Activated CD8-positive, alpha-beta memory T cell treated with anti-CD3 and anti-CD28 coated beads for 4 hours (primary cell): Measurements from ENCODE around the gene MAGI1.

Experiments used
- DNase-seq, 2 donors: peaks; one replicate each; pipeline ENCODE4 v3.0.0-alpha.2; 2020; ENCODE audit warnings: low read depth in 2 of 2

MAGI1 gene

DNA sequence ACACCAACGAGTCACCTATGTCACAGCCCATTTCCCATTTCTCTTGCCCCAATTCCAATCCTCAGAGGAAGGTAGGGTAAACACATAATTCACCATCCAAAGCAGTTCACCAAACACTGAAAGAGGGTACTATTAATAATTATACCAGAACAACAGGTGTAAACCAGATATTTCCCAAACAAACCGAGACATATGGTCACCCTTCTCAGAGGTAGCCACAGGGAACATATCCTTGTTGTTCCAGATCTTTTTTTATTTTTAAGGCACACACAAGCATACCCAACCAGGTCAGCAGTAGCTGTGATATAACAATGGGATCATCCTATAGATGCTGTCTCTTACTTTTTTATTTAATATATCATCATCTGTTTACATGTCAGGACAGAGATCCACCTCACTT lies 24.7 kb downstream of the MAGI1 start:
- no peak for DNase-seq

DNA sequence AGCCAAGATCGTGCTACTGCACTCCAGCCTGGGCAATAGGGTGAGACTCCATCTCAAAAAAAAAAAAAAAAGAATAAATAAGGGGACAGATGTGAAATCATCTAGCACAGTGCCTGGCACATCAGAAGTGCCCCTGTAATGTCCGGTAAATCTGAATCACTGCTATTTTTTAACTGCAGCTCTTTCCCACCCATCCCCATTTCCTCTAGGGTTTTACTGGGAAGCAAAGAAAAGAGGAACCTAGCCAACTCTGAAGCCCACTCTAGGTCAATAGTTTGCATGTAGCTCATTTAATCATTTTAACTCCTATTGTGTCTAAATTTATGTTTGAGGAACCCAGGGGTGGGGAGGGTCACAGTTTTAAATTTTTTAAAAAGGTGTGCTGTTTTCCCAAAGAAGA lies 26.0 kb downstream of the MAGI1 start:
- DNase-seq = no peak

DNA sequence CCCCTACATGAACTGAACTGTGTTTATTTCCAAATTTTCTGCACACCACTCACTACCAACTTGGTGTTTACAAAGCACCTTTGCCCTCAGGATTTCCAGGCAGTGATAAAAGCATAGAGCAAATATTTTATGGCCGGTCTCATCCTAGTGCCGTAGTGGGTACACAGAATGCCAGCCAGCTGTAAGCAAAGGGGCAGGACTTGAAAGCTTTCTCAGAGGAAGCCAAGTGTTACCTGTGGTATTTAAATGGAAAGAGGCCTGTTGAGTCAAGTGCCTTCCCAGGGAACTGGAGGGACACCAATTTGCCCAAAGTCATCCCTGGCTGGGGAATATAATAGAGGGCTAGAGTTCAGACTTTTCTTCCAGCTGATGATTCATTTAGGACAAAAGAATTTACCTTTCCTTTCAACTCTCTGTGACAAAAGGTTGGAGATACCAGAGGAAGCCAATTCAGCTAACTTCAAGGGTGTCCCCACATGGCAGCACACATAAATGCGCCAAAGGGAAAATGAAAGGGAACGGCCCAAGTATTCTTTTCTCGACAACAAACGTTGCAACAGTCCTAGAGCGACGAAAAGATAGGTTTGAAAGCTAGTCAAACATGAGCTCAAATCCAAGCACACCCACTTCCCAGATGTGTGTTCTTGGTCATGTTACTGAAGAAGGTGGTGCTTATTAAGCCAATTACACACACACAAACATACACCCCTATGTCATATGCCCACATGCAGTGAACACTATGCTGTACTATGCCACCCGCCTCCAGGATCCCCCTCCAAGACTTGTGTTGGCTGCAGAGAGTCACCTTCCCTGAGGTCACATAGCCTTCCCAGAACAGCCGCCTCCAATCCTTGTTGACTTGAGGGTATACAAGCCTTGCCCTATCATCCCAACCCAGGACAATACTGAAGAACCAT lies 27.7 kb downstream of the MAGI1 start:
- DNase-seq = no peak

DNA sequence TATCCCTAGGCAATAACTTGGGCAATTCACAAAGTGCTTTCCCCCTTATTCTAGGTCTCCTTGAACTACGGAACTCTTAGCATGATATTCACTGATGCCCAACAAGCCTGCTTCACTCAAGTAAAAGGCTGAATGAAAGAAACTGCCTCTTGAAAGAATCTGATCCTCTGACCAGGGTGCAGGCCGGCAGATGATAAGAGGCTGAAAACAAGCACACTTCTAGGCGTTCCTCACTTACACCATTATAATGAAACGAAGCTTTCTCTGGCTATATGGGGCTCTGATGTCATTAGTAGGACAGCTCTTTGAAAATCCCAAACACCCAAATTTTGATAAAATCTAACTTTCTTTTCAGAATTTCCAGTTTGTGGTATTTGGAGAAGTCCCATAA lies 28.4 kb downstream of the MAGI1 start:
- no peak for DNase-seq

DNA sequence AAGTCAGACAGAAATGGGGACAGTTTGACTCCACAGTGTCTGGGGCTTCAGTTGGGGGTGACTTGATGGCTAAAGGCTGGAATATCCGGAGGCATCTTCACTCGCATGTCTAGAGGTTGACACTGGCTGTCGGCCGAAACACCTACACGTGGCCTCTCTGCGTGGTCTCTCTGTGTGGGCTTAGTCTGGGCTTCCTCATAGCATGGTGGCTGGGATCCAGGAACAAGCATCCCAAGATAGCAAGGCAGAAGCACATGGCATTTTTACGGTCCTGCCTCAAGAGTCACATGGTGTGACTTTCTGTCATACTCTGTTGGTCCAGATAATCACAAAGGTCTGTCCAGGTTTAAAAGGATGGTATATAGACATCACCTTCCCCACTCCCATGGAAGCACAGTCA lies 34.5 kb downstream of the MAGI1 start:
- DNase-seq = no peak

DNA sequence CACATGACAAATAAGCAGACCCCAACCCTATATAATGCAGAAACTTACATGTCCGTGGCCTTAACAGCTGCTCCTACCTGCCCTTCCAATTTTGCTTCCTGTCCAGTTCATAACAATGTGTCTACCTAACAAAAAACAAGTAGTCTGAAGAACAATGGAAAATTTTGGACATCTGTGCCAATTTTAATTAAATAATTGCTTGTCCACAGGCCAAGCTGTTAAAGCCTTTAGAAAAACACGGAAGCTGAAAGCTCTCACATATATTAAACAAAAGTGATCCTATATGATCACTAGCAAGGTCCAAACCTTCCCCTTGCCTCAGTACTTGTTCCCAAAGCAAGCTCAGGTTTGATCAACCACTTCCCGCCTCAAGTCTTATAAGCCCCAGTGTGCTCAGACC lies 37.1 kb downstream of the MAGI1 start:
- DNase-seq = no peak

DNA sequence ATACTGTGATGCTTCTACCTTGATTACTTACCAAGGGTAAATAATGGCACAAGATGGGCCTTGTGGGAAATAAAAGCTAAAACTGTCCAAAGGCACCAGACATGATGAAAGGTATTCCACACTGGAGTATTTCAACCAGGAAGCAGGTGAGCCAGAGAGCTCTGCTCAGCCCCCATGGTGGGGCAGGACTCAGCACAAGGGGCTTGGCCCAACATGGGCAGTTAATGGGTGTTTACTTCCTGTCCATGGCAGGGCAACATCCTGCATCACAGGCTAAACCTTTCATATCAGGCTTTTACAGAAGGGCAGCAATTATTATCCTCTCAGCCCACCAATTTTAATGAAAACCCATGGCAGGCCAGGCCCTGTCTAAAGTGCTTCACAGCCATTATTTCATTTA lies 38.2 kb downstream of the MAGI1 start:
- DNase-seq = no peak

DNA sequence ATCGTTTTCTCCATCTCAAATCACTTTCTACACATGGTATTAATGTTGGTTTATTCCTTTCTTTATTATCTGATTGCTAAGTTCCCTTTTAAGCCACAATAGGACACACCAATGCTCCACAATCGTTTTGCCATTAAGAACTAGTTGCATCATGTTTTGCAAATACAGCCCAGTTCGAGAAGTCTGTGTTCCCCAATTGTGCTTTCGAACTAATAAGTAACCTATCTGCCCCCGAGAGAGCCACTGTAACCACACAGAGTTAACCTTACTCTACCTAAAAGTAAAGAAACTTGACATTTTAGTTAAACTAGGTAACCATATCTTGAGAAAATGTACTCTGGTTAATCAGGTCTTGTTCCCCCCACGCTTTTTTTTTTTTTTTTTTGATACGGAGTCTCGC lies 39.1 kb downstream of the MAGI1 start:
- DNase-seq = no peak

DNA sequence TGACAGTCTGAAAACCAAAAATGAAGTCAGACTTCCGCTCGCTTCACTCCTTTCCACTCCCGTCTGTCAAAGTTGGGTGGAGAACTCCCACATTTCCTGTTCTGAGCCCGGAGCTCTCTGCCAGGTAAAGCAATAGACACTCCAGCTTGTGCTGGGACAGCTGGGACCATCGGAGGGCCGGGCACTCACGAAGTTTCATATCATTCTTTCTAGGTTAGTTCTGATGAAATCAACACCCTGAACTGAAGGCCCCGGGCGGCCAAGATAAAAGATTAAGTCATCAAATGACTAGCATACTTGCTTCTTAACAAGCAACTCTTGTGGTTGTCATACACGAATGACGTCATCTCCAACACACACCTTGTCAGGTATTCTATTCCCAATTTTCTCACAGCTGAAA lies 42.1 kb downstream of the MAGI1 start:
- DNase-seq = no peak

DNA sequence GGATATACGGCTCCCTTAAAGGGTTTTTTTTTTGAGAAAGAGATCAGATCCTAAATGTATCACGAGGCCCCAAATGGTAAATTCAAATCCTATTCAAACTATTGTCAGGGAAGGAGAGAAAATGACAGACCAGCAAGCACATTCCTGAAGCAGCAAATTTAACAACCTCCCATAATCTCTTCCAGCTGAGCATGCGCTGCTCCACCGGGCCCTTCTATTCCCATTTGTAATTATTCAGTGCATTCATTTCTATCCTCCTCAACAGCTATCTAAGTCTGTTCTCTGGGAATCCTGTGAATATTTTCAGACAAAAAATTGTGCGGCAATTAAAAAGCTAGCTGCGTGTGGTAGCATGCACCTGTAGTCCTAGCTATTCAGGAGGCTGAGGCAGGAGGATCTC lies 43.2 kb downstream of the MAGI1 start:
- no peak for DNase-seq

DNA sequence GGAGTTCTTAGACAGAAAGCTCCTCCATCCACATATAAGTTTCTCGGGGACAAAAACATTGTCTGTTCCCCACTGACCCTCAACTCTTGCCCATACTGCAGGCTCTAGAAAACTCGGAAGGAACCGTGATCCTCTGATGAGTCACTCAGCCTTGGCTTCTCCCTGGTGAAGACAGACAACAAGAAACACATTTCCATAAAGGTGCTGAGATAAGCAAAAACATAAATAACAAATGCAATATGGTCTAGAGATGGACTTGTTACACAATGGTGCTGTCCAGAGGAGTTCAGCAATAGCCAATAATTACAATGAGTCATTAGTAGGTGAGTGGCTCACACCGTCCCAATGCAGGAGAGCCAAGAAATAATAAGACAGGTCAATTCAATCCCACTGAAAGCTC lies 43.7 kb downstream of the MAGI1 start:
- no peak for DNase-seq

DNA sequence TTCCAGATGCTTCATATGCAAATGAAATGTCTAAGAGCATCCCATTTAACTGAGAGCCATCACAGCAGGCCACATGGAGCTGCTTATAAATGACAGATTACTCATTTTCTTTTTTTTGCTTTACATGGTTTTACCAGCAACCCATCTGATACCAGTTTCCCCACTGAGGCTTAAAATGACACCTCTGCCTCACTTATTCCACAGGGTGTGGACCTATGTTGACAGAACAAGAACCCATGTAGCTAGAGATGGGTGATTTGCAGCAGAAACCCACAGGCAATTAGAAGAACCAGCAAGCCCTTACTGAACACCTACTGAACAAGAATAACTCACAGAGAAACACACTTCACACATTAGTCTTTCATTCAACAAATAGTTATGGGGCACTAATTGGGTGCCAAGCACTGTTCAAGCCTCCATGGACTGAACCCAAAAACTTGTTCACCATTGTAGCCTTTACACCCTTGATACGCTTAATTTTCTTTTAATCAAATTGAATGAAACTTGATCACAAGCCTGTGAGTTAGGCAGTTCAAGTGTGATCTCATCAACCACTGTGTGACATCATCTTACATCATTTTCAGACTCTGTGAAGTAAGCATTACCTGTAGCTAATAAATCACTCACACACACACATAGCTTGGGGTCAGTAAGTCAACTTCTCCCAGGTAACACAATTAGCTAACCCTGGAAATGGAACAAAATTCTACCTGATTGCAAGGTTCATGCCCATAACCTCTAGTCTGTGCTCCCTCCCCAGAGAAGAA lies 45.4 kb downstream of the MAGI1 start:
- DNase-seq = no peak

DNA sequence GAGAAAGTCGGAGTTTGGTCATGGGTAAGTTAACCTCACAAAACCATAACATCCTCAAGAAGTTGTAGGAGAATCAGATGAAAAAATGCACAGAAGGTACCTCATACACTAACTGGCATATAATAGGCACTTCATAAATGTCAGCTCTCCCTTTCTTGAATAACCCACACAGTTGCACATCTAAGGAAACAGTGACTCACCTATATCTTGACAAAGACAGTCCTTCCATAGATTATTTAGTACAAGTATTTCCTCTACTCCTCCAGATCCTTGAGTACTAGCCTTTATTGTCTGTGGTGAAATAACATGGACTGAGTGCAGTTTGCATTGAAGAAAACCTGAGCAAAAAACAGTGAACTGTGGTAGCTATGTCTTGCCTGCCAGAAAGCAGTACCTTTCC lies 46.6 kb downstream of the MAGI1 start:
- DNase-seq = no peak

DNA sequence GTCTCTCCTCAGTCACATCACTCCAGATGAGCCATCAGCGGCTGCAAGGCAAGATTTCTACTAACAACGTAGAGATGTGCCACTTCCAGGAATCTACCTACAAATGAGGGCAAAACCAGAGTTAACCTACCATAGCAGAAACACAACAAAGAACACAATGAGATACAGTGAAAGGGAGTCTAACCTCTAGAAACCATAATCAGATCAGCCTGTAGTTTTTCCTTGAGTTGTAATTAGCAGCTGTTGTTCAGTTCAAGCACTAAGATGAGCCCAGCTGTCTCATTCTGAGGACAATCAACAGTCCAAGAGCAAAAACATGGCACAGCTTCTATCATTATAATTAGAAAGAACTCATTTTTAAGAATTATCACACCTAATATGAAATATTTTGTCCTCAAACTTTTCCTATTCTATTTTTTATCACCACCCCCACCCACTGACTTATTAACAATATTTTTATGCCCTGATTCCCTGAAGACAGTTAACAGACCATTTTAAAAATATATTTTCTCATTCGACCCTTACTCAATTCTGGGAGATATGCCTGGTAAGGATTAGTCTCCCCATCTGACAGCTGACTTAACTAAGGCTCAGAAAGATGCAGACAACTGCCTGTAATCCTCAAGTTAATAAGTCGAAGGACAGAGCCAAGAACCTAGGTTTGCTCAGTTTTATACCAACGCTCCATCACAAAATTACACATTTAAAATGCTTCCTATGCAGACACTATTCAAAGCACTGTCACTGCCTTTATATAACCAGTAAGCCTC lies 50.1 kb downstream of the MAGI1 start:
- DNase-seq = no peak

DNA sequence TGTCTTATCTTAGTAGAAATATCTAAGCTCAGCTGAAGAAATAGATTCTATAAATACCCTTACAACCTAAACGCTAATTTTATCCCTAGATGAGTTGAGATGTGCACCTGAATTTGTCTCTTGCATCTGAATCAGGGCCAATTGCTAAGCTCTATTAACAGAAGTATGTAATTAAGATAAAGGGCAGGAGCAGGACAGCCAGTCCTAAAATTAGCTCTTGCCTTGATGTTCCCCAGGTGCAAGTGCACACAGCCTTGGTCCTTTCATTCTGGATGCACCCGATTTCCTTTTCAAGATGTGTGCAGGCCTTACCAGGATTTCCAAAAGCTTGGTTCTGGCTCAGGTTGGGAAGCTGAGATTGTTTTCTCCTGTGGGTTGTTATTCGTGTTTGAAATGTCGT lies 52.4 kb downstream of the MAGI1 start:
- no peak for DNase-seq

DNA sequence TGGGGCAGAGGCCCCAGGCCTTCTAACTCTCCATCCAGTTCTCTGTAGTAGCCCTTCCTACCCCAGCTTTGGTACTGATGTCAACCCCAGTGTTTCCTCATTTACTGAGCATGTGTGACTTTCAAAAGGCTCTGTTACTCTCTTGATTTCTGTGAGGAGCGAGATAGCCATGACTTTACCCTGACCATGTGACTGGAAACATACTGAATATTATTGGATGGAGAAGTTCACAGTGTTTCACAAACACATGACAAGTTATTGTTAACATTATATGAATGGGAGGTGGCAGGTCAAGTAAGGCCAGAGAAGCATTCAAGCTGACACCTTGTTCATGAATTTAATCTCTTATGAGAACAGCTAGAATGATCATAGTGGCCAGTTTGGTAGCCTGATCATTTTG lies 53.7 kb downstream of the MAGI1 start:
- no peak for DNase-seq

DNA sequence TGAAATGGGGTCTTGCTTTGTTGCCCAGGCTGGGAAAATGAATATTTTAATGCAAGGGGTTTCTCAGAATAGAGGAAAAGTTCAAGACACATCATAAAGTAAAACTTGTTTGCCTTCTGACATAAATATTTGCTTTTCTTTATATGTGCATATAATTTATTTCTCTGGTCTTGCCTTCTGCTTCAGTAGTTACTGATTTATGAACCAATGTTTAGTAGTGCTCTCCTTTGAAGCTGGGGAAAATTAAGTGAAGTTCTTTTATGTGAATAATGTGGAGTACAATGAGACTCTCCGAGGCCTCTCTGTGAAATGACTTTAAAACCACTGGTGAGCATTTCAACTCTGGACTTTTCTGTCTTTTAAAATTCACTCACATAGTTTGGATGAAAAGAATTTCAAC lies 55.6 kb downstream of the MAGI1 start:
- DNase-seq = no peak

DNA sequence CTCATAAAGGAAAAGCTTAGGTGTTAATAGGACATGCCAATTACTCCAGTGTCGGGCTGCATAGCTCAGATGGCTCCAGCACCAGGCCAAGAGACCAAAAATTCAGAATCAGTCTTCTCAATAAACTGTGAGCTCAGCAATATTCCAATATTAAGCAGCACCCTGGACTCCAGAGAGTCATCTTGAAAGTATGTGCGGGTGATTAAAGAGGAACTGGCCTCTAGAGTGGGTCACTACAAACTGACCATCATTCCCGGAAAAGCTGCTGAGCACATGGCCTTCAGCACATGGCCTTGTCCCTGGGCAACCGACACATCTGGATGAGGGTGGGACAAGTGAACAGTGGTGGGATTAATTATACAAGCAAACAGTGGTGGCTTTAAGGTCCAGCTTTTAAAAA lies 59.0 kb downstream of the MAGI1 start:
- DNase-seq = no peak

DNA sequence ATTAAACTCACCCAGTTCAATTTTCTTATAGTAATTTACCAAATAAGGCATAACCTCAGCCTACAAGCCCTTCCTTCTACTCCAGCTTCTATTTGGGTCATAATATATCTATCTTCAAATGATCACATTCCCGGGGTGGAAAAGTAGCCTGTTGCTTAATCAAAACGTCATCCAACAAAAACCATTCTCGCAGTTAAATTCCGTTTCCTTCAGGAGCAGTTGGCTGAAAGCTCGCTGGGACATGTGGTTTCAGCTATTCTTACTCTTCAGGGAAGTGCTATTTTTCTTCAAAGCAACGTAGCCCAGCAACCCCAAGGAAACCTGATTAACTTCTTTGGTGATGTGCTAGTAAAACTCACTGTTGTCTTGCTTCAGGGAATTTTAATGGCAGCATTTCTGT lies 59.6 kb downstream of the MAGI1 start:
- no peak for DNase-seq

DNA sequence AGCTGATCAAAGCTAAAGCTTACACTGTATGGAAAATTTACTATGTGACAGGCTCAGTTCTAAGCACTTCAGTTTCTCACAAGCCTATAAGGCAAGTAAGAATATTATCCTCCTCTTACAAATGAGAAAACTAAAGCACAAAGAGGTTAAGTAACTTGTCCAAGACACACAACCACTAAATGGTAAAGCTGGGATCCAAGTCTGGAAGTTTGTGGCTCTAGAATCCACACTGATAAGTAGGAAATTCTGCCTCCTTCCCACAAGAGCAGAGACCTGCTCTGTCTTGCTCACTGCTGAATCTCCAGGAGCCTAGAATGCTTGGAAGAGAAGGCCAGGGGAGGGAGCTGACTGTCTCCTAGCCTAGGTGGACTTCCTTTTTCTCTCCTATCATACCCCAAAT lies 60.6 kb downstream of the MAGI1 start:
- DNase-seq = no peak

DNA sequence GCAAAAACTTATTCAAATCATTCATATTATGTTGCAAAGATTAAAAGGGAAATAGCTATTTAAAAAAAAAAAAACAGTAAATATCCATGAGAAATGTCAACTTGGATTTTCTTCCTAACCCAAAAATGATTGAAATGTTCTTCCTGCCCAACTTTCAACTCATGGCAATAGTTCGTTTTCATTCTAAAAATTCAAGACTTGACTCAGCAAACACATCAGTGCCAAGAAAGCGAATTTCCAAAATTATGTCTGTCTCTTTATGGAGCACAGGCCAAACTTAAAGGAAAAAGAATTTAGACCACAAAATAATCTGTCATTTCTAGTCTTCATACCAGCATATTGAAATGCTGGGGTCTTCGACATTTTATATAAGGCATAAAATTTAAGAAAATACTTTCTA lies 63.7 kb downstream of the MAGI1 start:
- no peak for DNase-seq

DNA sequence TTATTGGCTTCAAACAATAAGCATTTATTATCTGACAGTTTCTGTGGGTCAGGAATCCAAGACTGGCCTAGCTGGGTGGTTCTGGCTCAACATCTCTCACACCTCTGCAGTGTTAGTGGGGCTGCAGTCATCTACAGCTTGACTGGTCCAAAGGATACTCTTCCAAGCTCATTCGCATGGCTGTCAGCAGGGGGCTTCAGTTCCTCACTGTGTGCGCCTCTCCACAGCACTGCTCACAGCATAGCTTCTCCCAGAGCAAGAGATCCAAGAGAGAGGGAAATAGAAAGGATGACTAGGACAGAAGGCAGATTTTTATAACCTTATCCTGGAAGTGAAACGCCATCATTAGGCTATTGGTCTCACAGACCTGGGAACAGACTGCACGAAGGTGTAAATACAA lies 64.2 kb downstream of the MAGI1 start:
- DNase-seq = no peak

DNA sequence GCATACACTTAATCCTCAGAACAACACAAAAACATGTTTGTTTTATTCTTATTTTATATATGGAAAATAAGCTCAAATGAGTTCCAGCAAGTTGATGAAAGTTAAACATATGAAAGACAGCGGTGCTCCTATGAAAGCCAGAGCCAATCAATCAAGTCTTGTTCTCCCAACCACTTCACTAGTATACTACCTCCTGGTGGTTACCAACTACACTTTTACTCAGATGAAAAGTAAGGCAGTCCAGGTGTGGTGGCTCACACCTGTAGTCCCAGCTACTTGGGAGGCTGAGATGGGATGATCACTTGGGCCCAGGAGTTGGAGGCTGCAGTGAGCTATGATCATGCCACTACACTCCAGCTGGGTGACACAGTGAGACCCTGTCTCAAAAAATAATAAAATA lies 66.0 kb downstream of the MAGI1 start:
- DNase-seq = no peak
